Memory B cell (primary cell): ENCODE data around the gene MIOX.
A peak's percentile ranks its signal among the peaks of the same experiment; 100 is the strongest.

ENCODE experiments used
- ATAC-seq: fragments of 150-1000 bp; cut with Tn5 transposase; 2 replicates; pipeline ENCODE4 v1.10.0; 2021; ENCODE audit warnings: low read depth, mild to moderate bottlenecking, moderate library complexity
- DNase-seq, 2 donors: peaks; one replicate each; pipeline ENCODE4 v3.0.0; 2022; ENCODE audit warnings: low spot score in 2 of 2
- H3K27ac Mint-ChIP-seq: one replicate; pipeline ENCODE4 v1.8.0; 2022; ENCODE audit warnings: mild to moderate bottlenecking, moderate library complexity, mixed read lengths
- H3K27me3 Mint-ChIP-seq: one replicate; pipeline ENCODE4 v1.8.0; 2022; ENCODE audit warnings: mixed read lengths
- H3K36me3 Mint-ChIP-seq: one replicate; pipeline ENCODE4 v1.8.0; 2022; ENCODE audit warnings: mild to moderate bottlenecking, mixed read lengths
- H3K4me1 Mint-ChIP-seq: one replicate; pipeline ENCODE4 v1.8.0; 2022; ENCODE audit warnings: mixed read lengths
- H3K4me3 Mint-ChIP-seq: one replicate; pipeline ENCODE4 v1.8.0; 2022; ENCODE audit warnings: mild to moderate bottlenecking, moderate library complexity, mixed read lengths
- H3K9me3 Mint-ChIP-seq: one replicate; pipeline ENCODE4 v1.8.0; 2022; ENCODE audit warnings: mixed read lengths

Gene MIOX

GRCh38 chr22:50445880-50446707, 40.6 kb upstream of the MIOX start:
- H3K4me3 Mint-ChIP-seq: no peak overlapping the region
- H3K4me1 Mint-ChIP-seq: peaks cover 15% of the 10 kb centered on the region
- DNase-seq: no peak
- H3K36me3 Mint-ChIP-seq: peaks cover 9% of the 10 kb centered on the region
- no peak for ATAC-seq
- H3K27me3 Mint-ChIP-seq: no peaks in the 10 kb centered on the region
- H3K27ac Mint-ChIP-seq: peak overlapping the region; percentile 85
- H3K9me3 Mint-ChIP-seq: no peaks in the 10 kb centered on the region

- Mint-ChIP-seq H3K4me1 (peaks cover 15% of the 10 kb centered on the region), H3K9me3 (no peaks in the 10 kb centered on the region), H3K27me3 (no peaks in the 10 kb centered on the region), H3K4me3 (no peak overlapping the region), H3K36me3 (peaks cover 9% of the 10 kb centered on the region), H3K27ac (no peak overlapping the region)
- DNase-seq (no peak), ATAC-seq (no peak)
These were observed 39.7 kb upstream of the MIOX start for GRCh38 chr22:50446708-50447575.

- Mint-ChIP-seq H3K27me3 (no peaks in the 10 kb centered on the region), H3K36me3 (peaks cover 9% of the 10 kb centered on the region), H3K9me3 (no peaks in the 10 kb centered on the region), H3K4me1 (peaks cover 15% of the 10 kb centered on the region), H3K4me3 (no peak overlapping the region), H3K27ac (no peak overlapping the region)
- DNase-seq (no peak), ATAC-seq (no peak)
These were observed 38.8 kb upstream of the MIOX start for GRCh38 chr22:50447576-50448551.

GRCh38 chr22:50452649-50453048, 34.0 kb upstream of the MIOX start:
- Mint-ChIP-seq H3K4me1 (peaks cover 10% of the 10 kb centered on the region), H3K4me3 (no peak overlapping the region), H3K9me3 (no peaks in the 10 kb centered on the region), H3K27ac (peak overlapping the region; percentile 72), H3K36me3 (peaks cover 22% of the 10 kb centered on the region), H3K27me3 (no peaks in the 10 kb centered on the region)
- ATAC-seq (no peak), DNase-seq (no peak)

GRCh38 chr22:50454556-50455075, 32.0 kb upstream of the MIOX start:
- no peak overlapping the region for H3K27ac Mint-ChIP-seq
- no peaks in the 10 kb centered on the region for H3K9me3 Mint-ChIP-seq
- ATAC-seq (no peak), DNase-seq (no peak)
- H3K4me1 Mint-ChIP-seq: peaks cover 5% of the 10 kb centered on the region
- H3K4me3 Mint-ChIP-seq: no peak overlapping the region
- H3K27me3 Mint-ChIP-seq: no peaks in the 10 kb centered on the region
- H3K36me3 Mint-ChIP-seq: peaks cover 21% of the 10 kb centered on the region

GRCh38 chr22:50455201-50455600, 31.5 kb upstream of the MIOX start:
- DNase-seq (no peak), ATAC-seq (no peak)
- H3K36me3 Mint-ChIP-seq: peaks cover 18% of the 10 kb centered on the region

GRCh38 chr22:50456026-50456425, 30.6 kb upstream of the MIOX start:
- ATAC-seq (no peak), DNase-seq (no peak)
- Mint-ChIP-seq H3K27ac (no peak overlapping the region), H3K36me3 (peaks cover 24% of the 10 kb centered on the region), H3K4me3 (no peak overlapping the region), H3K4me1 (peaks cover 2% of the 10 kb centered on the region), H3K27me3 (no peaks in the 10 kb centered on the region), H3K9me3 (no peaks in the 10 kb centered on the region)

More at GRCh38 chr22:50455201-50455600, 31.5 kb upstream of the MIOX start:
- Mint-ChIP-seq H3K27ac (no peak overlapping the region), H3K4me1 (peaks cover 2% of the 10 kb centered on the region), H3K9me3 (no peaks in the 10 kb centered on the region), H3K4me3 (no peak overlapping the region), H3K27me3 (no peaks in the 10 kb centered on the region)

- Mint-ChIP-seq H3K27ac (peak overlapping the region; percentile 33), H3K9me3 (no peaks in the 10 kb centered on the region), H3K27me3 (no peaks in the 10 kb centered on the region), H3K36me3 (peaks cover 26% of the 10 kb centered on the region), H3K4me3 (no peak overlapping the region), H3K4me1 (peaks cover 2% of the 10 kb centered on the region)
- DNase-seq (no peak), ATAC-seq (peak; percentile 65)
These were observed 30.0 kb upstream of the MIOX start for GRCh38 chr22:50456466-50457234.

- Mint-ChIP-seq H3K36me3 (peaks cover 25% of the 10 kb centered on the region), H3K27ac (no peak overlapping the region), H3K9me3 (no peaks in the 10 kb centered on the region), H3K4me1 (peaks cover 2% of the 10 kb centered on the region), H3K4me3 (no peak overlapping the region), H3K27me3 (no peaks in the 10 kb centered on the region)
- no peak for ATAC-seq
- no peak for DNase-seq
These were observed 27.6 kb upstream of the MIOX start for GRCh38 chr22:50459016-50459415.

- Mint-ChIP-seq H3K27ac (no peak overlapping the region), H3K9me3 (no peaks in the 10 kb centered on the region), H3K27me3 (no peaks in the 10 kb centered on the region), H3K36me3 (peaks cover 30% of the 10 kb centered on the region), H3K4me3 (no peak overlapping the region), H3K4me1 (peaks cover 2% of the 10 kb centered on the region)
- DNase-seq (no peak), ATAC-seq (peak; percentile 43)
These were observed 27.0 kb upstream of the MIOX start for GRCh38 chr22:50459496-50460140.

GRCh38 chr22:50460938-50461337, 25.7 kb upstream of the MIOX start:
- no peak for DNase-seq
- no peak overlapping the region for H3K27ac Mint-ChIP-seq
- ATAC-seq: no peak
- H3K4me1 Mint-ChIP-seq: peaks cover 2% of the 10 kb centered on the region
- no peaks in the 10 kb centered on the region for H3K9me3 Mint-ChIP-seq
- no peak overlapping the region for H3K4me3 Mint-ChIP-seq
- no peaks in the 10 kb centered on the region for H3K27me3 Mint-ChIP-seq
- peaks cover 29% of the 10 kb centered on the region for H3K36me3 Mint-ChIP-seq

- H3K27ac Mint-ChIP-seq: no peak overlapping the region
- H3K27me3 Mint-ChIP-seq: no peaks in the 10 kb centered on the region
- H3K36me3 Mint-ChIP-seq: peaks cover 34% of the 10 kb centered on the region
- no peaks in the 10 kb centered on the region for H3K9me3 Mint-ChIP-seq
- H3K4me3 Mint-ChIP-seq: no peak overlapping the region
- ATAC-seq (no peak), DNase-seq (no peak)
- H3K4me1 Mint-ChIP-seq: peaks cover 2% of the 10 kb centered on the region
These were observed 25.1 kb upstream of the MIOX start for GRCh38 chr22:50461536-50461935.
